Measurements from ENCODE around the gene TOPBP1. TPM values are rescaled to one million over a fixed set of nuclear protein-coding genes. Genes with fewer than 3 reads are reported as not detected.

The TOPBP1 gene
- total RNA-seq, 1 experiment from 2014 or later = 51.5 TPM

GRCh38 chr3:133607816-133608215 is 53.9 kb downstream of the TOPBP1 start:
- Histone ChIP-seq H2BK15ac (ENCODE audit: low read depth, low read length) (no peak overlapping the region), H3K4ac (ENCODE audit: low read depth, low read length) (no peak overlapping the region), H4K91ac (ENCODE audit: insufficient read length, low read depth, low read length) (no peak overlapping the region), H3K27ac (ENCODE audit: insufficient read length, low read depth, low read length) (no peak overlapping the region), H3K9ac (ENCODE audit: extremely low read depth, insufficient read length, low read length) (no peak overlapping the region), H2BK12ac (ENCODE audit: insufficient read length, low read depth, low read length) (no peak overlapping the region), H3K79me1 (ENCODE audit: insufficient read depth, low read depth, low read length, poor library complexity, severe bottlenecking) (no peaks in the 10 kb centered on the region), H2BK20ac (ENCODE audit: low read depth, low read length, poor library complexity, severe bottlenecking) (no peak overlapping the region), H3T11ph (ENCODE audit: low read length) (no peak overlapping the region), H3K9me3 (ENCODE audit: control insufficient read depth, low read depth, low read length) (no peaks in the 10 kb centered on the region), H4K8ac (replicated peaks; ENCODE audit: insufficient read length, low read depth, low read length) (no peak overlapping the region), H3K23me2 (ENCODE audit: insufficient read length, low read depth, low read length, poor library complexity, severe bottlenecking) (no peaks in the 10 kb centered on the region), H3K79me2 (ENCODE audit: insufficient read depth, low read length) (no peaks in the 10 kb centered on the region), H3K56ac (ENCODE audit: insufficient read length, low read depth, low read length) (no peak overlapping the region), H4K5ac (ENCODE audit: insufficient read length, low read depth, low read length) (no peak overlapping the region), H3K4me2 (ENCODE audit: insufficient read depth, insufficient read length, low read length) (no peak overlapping the region), H3K18ac (ENCODE audit: insufficient read length, low read depth, low read length) (no peak overlapping the region), H2BK120ac (ENCODE audit: low read depth, low read length, poor library complexity, severe bottlenecking) (no peak overlapping the region), H2BK5ac (ENCODE audit: insufficient read length, low read length) (no peak overlapping the region), H2AFZ (ENCODE audit: low read length) (no peak overlapping the region), H3K27me3 (ENCODE audit: insufficient read depth, low read length) (no peaks in the 10 kb centered on the region), H3K14ac (ENCODE audit: insufficient read depth, low read length) (no peak overlapping the region), H3K4me1 (ENCODE audit: insufficient read depth, low read length) (no peaks in the 10 kb centered on the region), H3K23ac (ENCODE audit: insufficient read length, low read depth, low read length) (no peak overlapping the region), H2AK5ac (ENCODE audit: insufficient read length, low read length) (no peak overlapping the region), H4K20me1 (ENCODE audit: control insufficient read depth, insufficient read depth, insufficient read length) (no peaks in the 10 kb centered on the region)
- Mint-ChIP-seq H3K27me3 (ENCODE audit: low read depth) (no peaks in the 10 kb centered on the region), H3K36me3 (ENCODE audit: insufficient read depth in 1 of 3, low read depth in 3 of 3) (peaks cover 17 to 61% (median 52%) of the 10 kb centered on the region in 3 experiments; a peak in 6 of 7 replicates), H3K9me3 (no peaks in the 10 kb centered on the region), H3K27ac (no peak overlapping the region), H3K4me1 (no peaks in the 10 kb centered on the region), H3K4me3 (no peak overlapping the region)
- no peak for TF ChIP-seq CTCF (conservative IDR thresholded peaks at IDR 0.05)
- no peak for DNase-seq
- no CpG with 5 or more reads among the region's 1 CpG for WGBS (ENCODE audit: extremely low coverage, insufficient read length, low lambda C conversion rate)

Measured in H9 (cell line).